Anterior cingulate cortex (tissue), 58 donors: ENCODE measurements around the gene IL22.
"Not testable (repeated sequence)": the region's sequence is repeated elsewhere in the genome, so short reads cannot be mapped to it uniquely, and the experiment has no call there.

Source experiments
- DNase-seq, 58 donors: peaks; one replicate each; lab custom pipeline; 2025; lab: John Stamatoyannopoulos, UW

Gene IL22

DNA sequence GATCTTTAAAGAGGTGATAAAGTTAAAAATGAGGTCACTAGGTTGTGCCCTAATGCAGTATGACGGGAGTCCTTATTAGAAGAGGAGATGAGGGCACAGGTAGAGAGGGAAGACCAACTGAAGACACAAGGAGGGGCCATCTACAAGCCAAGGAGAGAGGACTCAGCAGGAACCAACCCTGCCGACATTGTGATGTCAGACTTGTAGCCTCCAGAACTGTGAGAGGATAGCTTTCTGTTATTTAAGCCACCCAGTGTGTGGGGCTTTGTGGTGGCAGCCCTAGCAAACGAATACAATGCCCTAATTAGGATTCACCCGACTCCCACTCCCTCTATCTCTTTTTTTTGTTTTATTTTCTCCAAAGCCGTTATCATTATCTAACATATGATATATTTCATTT, 19.9 kb downstream of the IL22 start:
- DNase-seq: no peak

GRCh38 chr12:68231691-68232090, 21.7 kb downstream of the IL22 start:
- peak in 9 of 58 donors; percentile 1 to 57 (median 22) for DNase-seq

DNA sequence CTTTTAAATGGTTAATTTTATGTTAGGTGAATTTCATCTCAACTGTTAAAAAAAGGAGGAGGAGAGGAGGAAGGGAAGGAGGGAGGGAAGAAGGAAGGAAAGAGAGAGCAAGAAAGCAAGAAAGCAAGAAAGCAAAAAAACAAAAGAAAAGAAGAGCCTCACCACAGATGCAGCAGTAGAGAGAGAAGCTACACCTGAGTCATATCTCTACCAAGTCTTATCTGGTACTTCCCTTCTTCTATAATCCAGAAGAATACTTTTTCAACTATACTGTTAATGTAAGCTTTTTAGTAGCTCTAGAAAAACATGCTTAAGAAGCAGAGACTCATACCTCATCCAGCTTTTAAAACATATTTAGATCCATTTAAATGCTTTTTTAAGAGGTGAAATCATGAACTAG, 22.2 kb downstream of the IL22 start:
- no peak for DNase-seq

GRCh38 chr12:68229956-68230355, 23.4 kb downstream of the IL22 start:
- no peak for DNase-seq

DNA sequence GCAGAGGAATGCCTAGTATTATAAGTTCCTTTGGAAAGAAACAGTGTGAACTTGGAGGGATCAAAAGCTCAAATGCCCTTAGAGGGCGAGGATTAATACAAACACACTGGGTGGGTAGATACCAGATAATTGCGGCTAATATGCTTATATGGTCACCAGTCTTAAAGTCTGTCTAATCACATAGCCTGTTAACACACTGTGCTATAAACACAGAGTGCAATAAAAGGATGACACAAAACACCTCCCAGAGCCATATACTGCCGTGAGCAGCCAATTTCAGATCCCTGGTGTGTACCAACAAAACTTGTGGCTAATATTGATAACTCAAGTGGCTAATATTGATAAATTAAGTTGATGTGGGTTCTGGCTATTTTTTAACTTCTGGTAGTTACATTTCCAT, 26.0 kb downstream of the IL22 start:
- no peak for DNase-seq

DNA sequence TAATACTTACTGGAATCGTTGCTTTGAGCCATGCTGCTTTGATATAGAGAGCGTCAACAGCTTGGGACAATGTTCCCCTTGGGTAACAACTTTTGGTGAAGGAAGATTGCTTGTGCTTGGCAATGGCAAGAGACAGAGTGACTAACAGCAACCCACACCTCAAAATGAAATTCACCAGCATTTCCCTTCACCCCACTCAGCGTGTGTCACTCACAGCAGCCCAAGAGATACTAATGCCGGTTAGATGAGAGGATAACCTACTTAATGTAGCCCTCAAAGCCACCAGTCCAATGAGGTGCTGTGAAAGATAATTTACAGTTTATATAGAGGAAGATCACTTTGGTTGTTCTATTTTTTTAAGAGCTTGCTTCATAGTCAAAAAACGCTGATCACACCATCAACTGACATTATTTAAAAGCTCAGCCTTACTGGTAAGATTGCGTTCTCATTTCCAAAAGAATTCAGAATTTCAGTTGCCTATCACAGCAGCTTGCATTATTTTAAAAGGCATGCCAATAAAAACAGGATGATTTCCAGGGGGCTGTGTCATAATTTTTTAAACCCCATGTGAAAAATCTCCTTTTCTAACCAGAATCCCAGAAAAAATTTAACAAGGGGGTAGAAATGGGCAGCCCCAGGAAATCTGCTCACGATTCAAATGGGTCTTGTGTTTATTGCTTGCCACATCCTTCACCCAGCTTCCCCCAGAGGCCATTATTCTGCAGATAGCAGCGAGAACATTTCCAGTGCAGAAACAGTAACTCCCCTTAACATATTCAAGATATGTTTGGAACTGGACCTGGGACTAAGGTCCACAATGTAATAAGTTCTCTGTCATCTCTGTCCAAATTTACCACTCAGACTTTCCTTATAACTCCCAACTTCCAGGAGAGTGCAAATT, 27.6 kb downstream of the IL22 start, which contains the start of gene IL26:
Gene IL26 (minus strand): TSS at position 235 of the 901 bp plus-strand sequence. CDS start 54 bp downstream, at position 181.
- no peak for DNase-seq

DNA sequence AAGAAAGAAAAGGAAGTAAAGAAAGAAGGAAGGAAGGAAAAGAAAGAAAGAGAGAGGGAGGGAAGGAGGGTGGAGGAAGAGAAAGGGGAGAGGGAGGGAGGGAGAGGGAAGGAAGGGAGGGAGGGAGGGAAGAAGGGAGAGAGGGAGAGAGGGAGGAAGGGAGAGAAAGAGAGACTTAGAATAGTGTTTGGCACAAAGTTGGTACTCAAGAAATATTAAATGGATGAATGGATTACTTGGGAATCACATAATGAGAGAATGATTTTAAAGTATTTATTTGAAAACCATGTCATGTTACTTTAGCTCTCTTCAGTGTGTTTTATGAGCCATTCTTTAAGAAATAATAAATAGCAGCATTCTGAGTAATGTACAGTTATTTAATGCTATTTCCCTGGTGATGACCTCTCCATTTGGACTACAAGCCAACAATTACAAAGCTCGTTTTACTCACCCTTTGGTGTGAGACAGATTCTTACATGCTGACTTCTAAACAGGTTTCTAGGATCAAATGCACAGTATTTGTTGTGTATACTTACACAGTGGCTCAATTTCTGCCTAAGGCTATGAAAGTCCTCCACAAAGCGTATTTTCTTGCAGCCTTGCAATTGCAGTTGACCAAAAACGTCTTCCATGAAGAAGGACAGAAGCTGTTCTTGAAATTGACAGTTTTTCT, 28.7 kb downstream of the IL22 start:
- DNase-seq: no peak

GRCh38 chr12:68223067-68223747, 30.2 kb downstream of the IL22 start:
- peak in 55 of 58 donors; percentile 4 to 86 (median 58) for DNase-seq

DNA sequence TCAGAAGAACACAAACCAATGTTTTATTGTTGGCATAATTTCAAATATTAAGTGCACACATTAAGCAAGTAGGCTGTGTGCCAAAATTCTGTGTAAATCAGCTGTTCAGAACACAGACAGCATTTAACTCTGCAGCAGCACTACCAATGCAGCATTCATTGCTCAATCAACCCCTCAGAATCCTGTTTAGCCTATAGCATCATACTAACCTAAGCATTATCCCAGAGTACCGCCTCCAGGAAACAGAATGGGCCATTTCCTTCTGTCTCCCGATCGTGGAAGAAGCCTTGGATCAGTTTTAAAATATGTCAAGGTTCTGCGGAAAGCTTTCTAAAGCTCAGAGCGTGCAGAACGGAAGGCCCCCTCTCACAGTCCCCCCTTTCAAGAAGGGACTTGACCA, 31.1 kb downstream of the IL22 start:
- DNase-seq: no peak

DNA sequence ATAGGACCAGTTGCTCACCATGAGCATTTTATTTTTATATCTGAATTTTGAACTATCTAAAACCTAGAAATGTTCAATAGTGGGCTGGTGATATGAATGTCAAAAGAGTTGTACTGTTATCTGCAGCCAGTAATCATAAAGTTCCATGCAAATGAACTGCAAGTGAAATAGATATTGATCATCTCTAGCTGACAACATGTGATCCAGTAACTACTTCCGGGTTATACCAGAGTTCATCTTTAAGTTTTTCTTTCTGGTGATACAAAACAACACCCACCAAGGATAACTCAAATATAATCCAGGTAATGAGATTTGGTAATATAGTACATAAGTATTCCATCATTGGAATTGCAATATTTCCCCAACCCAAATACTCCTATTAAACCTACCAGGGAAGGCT, 31.9 kb downstream of the IL22 start:
- DNase-seq: no peak

DNA sequence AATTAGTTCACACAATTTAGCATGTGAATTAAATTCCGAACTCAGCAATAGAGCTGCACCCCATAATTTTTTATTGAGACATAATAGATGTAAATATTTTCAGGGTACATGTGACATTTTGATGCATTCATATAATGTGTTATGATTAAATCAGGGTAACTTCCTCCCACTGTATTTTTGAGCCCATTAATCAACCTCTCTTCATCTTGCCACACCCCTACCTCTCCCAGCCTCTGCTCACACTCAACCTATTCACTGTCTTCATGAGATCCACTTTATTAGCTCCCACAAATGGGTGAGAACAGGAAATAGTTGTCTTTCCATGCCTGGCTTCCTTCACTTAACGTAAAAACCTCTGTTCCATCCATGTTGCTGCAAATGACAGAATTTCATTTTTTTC, 42.5 kb downstream of the IL22 start:
- no peak for DNase-seq

DNA sequence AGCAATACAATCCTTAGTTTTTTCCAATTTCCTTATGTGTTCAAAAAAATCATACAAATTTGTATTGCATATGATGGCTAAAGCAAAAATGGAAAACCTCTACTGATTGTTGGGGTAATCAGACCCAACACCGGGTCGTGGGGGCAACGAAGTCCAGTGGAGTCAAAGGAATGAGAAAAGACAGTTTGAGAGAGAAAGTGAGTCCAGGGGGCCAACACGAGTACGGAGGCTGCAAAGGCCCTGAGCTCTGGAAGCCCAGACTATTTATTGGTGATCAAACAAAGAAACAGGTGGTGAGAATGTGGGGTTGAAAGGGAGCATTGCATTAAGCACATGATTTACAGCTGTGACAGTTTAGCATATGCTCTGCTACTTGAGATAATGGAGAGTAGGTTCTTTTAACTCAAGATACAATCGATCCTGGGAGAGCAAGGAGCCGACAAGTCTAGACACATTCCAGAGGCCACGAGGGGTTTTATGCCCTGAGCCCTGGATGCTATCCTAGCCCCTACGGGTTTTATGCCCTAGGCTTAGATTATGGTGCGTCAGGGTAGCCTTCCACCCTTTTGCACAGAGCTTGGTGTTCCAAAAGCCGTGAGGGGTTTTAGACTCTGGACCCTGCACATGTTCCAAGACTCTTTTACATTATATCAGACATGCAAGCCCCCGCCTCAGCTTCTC, 44.2 kb downstream of the IL22 start:
- not testable (repeated sequence) for DNase-seq

GRCh38 chr12:68207276-68207675, 46.1 kb downstream of the IL22 start:
- no peak for DNase-seq

- no peak for DNase-seq
Measured at GRCh38 chr12:68206446-68206845, 47.0 kb downstream of the IL22 start.

DNA sequence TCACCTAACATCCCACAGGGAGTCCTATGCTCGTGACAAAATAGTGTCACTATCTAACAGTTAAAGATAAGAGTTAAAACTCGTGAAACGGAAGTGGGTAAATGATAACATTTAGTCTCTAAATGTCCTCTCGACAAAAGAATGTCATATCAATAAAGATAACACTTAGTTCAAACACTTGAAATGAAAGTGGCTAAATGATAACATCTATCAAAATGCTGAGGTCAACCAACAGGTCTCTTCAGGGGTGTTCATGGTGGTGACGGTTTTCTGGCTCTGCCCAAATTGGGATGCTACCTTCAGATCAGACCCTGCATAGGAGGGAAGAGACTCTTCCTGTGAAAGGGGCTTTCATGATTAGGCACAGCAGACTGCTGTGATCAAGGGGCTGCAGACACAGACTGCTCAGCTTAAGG, 49.9 kb downstream of the IL22 start:
- no peak for DNase-seq

DNA sequence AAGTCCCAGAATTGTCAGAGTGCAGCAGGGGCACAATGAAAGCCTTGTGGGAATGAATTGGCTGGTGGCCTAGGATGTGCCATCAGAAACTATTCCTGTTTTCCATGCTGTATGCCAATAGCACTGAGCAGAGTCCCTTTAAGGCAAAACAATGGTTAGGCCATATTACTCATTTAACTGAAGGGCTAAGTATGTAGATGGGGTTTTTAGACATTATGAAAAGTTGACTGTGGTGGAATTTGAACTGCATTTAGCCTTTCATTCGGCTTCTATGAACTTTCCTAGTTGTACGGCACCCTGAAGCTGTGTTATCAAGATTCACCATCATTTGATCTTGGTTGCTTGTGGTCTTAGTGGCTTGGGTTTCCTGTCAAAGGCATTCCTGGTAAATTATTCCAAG, 52.5 kb downstream of the IL22 start:
- no peak for DNase-seq

DNA sequence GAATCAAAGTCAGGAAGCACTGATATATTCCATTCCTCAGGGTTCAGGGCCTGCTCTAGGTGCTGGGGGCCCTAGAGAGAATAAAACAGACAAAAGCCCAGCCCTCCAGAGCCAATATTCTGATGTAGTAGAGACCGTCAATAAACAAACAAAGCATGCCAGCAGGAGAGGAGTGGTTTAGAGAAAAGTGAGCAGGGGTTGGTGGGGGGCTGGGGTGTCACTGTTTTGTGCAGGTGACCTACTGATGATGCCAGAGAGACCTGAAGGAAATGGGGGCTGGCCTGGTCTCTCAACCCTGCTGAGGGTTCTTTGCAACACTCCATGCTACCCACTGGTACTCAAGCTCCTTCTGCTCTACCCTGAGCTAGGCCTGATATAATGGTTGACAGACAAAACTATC, 54.3 kb downstream of the IL22 start:
- no peak for DNase-seq

DNA sequence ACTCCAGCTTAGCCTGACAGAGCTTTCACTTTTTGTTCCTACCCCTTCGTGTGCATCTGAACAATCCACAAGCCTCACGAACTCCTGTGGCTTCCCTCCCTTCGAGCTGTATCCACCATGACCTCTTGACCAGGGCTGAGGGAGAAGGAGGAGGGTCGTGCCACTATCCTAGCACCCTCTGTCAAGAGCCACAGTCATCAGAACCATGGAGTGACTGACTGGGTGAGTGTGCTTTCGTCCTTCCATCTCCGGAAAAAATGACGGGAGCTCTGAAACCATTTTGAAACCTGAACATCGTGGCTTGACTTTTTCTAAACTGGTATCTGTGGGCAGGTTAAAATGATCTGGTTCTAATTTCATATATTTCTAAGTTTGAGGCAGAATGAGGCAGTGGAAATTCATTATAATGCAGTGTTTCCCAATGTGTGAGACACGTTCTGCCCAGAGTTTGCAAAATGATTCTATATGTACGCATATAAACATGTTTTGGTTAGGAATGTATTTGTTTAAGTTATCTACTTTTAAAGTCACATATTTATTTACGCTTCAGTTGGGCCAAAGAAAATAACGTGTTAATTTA, 54.8 kb downstream of the IL22 start:
- DNase-seq: no peak
